Measurements from ENCODE around the gene POMGNT2. TPM values are rescaled to one million over a fixed set of nuclear protein-coding genes. Genes with fewer than 3 reads are reported as not detected.

POMGNT2 gene
- total RNA-seq, 1 donor from 2014 or later = 13.0 TPM

DNA sequence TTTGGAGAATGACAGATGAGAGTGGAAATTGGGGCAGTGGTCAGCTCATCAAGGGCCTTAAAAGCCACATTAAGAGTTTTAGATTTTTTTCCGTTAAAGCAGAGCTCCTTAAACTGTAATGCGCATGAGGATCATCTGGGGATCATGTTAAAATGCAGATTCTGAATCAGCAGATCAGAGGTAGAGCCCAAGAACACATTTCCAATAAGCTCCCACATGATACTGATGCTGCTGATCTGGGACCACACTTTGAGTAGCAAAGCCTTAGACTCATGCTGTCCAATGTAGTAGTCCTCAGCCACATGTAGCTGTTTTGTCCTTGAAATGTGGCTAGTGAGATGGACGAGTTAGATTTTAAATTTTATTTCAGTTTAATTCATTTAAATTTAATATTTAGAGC is 26.3 kb upstream of the POMGNT2 start:
- no peak overlapping the region for H3K4me2 ChIP-seq (ENCODE audit: low read length)
- H4K20me1 ChIP-seq (ENCODE audit: insufficient read depth, low read length) = no peaks in the 10 kb centered on the region
- no peak overlapping the region for H2AFZ ChIP-seq (ENCODE audit: low read depth, low read length)
- DNase-seq (ENCODE audit: low read depth) (no peak), FAIRE-seq (no peak)
- H3K27ac Mint-ChIP-seq (ENCODE audit: unreplicated experiment) = no peak overlapping the region
- H3K79me2 ChIP-seq (ENCODE audit: insufficient read depth, low read length) = no peaks in the 10 kb centered on the region
- H3K27me3 Mint-ChIP-seq (ENCODE audit: low read depth, unreplicated experiment) = peaks cover 2% of the 10 kb centered on the region
- no peaks in the 10 kb centered on the region for H3K9me3 ChIP-seq (ENCODE audit: insufficient read depth, low read depth, low read length)
- no peak overlapping the region for H3K9ac ChIP-seq (ENCODE audit: low read length)
- no peak overlapping the region for H3K4me3 ChIP-seq (ENCODE audit: insufficient read depth, low read depth, low read length)
- no peaks in the 10 kb centered on the region for H3K36me3 ChIP-seq (ENCODE audit: insufficient read depth, low read length)
- no peaks in the 10 kb centered on the region for H3K9me3 Mint-ChIP-seq (ENCODE audit: unreplicated experiment)
- TF ChIP-seq CTCF (IDR thresholded peaks at IDR 0.05; ENCODE audit: insufficient read depth, low read depth, low read length) = no peak
- no peak for TF ChIP-seq EZH2 (IDR thresholded peaks at IDR 0.05; ENCODE audit: insufficient read depth, low read length)
- H3K27ac ChIP-seq (ENCODE audit: low read depth, low read length) = no peak overlapping the region
- no peak overlapping the region for H3K4me3 Mint-ChIP-seq (ENCODE audit: unreplicated experiment)
- H3K36me3 Mint-ChIP-seq (ENCODE audit: low read depth, unreplicated experiment) = no peaks in the 10 kb centered on the region
- H3K27me3 ChIP-seq (ENCODE audit: insufficient read depth, low read length) = no peaks in the 10 kb centered on the region
- H3K4me1 Mint-ChIP-seq (ENCODE audit: low read depth, unreplicated experiment) = no peaks in the 10 kb centered on the region
- no peaks in the 10 kb centered on the region for H3K4me1 ChIP-seq (ENCODE audit: insufficient read depth, low read length)

GRCh38 chr3:43128464-43128863 is 22.6 kb upstream of the POMGNT2 start:
- Histone ChIP-seq H2AFZ (ENCODE audit: low read depth, low read length) (no peak overlapping the region), H3K9ac (ENCODE audit: low read length) (no peak overlapping the region), H4K20me1 (ENCODE audit: insufficient read depth, low read length) (no peaks in the 10 kb centered on the region), H3K79me2 (ENCODE audit: insufficient read depth, low read length) (no peaks in the 10 kb centered on the region), H3K4me2 (ENCODE audit: low read length) (no peak overlapping the region), H3K4me1 (ENCODE audit: insufficient read depth, low read length) (no peaks in the 10 kb centered on the region), H3K9me3 (ENCODE audit: insufficient read depth, low read depth, low read length) (no peaks in the 10 kb centered on the region), H3K27me3 (ENCODE audit: insufficient read depth, low read length) (no peaks in the 10 kb centered on the region), H3K4me3 (ENCODE audit: insufficient read depth, low read depth, low read length) (no peak overlapping the region), H3K27ac (ENCODE audit: low read depth, low read length) (no peak overlapping the region), H3K36me3 (ENCODE audit: insufficient read depth, low read length) (no peaks in the 10 kb centered on the region)
- Mint-ChIP-seq H3K4me1 (ENCODE audit: low read depth, unreplicated experiment) (no peaks in the 10 kb centered on the region), H3K9me3 (ENCODE audit: unreplicated experiment) (peaks cover 4% of the 10 kb centered on the region), H3K27ac (ENCODE audit: unreplicated experiment) (no peak overlapping the region), H3K27me3 (ENCODE audit: low read depth, unreplicated experiment) (peaks cover 2% of the 10 kb centered on the region), H3K36me3 (ENCODE audit: low read depth, unreplicated experiment) (no peaks in the 10 kb centered on the region), H3K4me3 (ENCODE audit: unreplicated experiment) (no peak overlapping the region)
- FAIRE-seq (no peak), DNase-seq (ENCODE audit: low read depth) (no peak)
- TF ChIP-seq EZH2 (IDR thresholded peaks at IDR 0.05; ENCODE audit: insufficient read depth, low read length) (no peak), CTCF (IDR thresholded peaks at IDR 0.05; ENCODE audit: insufficient read depth, low read depth, low read length) (no peak)

GRCh38 chr3:43126536-43126935 is 20.7 kb upstream of the POMGNT2 start:
- Histone ChIP-seq H3K27ac (ENCODE audit: low read depth, low read length) (no peak overlapping the region), H3K9ac (ENCODE audit: low read length) (no peak overlapping the region), H3K27me3 (ENCODE audit: insufficient read depth, low read length) (no peaks in the 10 kb centered on the region), H3K4me3 (ENCODE audit: insufficient read depth, low read depth, low read length) (no peak overlapping the region), H3K4me2 (ENCODE audit: low read length) (no peak overlapping the region), H3K9me3 (ENCODE audit: insufficient read depth, low read depth, low read length) (no peaks in the 10 kb centered on the region), H3K4me1 (ENCODE audit: insufficient read depth, low read length) (no peaks in the 10 kb centered on the region), H3K79me2 (ENCODE audit: insufficient read depth, low read length) (no peaks in the 10 kb centered on the region), H3K36me3 (ENCODE audit: insufficient read depth, low read length) (no peaks in the 10 kb centered on the region), H2AFZ (ENCODE audit: low read depth, low read length) (no peak overlapping the region), H4K20me1 (ENCODE audit: insufficient read depth, low read length) (no peaks in the 10 kb centered on the region)
- DNase-seq (ENCODE audit: low read depth) = no peak
- peaks cover 5% of the 10 kb centered on the region for H3K9me3 Mint-ChIP-seq (ENCODE audit: unreplicated experiment)
- H3K4me1 Mint-ChIP-seq (ENCODE audit: low read depth, unreplicated experiment) = no peaks in the 10 kb centered on the region
- no peaks in the 10 kb centered on the region for H3K27me3 Mint-ChIP-seq (ENCODE audit: low read depth, unreplicated experiment)
- H3K27ac Mint-ChIP-seq (ENCODE audit: unreplicated experiment) = no peak overlapping the region
- H3K36me3 Mint-ChIP-seq (ENCODE audit: low read depth, unreplicated experiment) = no peaks in the 10 kb centered on the region
- no peak for TF ChIP-seq EZH2 (IDR thresholded peaks at IDR 0.05; ENCODE audit: insufficient read depth, low read length)
- TF ChIP-seq CTCF (IDR thresholded peaks at IDR 0.05; ENCODE audit: insufficient read depth, low read depth, low read length) = no peak
- no peak for FAIRE-seq
- H3K4me3 Mint-ChIP-seq (ENCODE audit: unreplicated experiment) = no peak overlapping the region

All from astrocyte (in vitro differentiated cells and primary cell).